Eye (tissue), 1 donor: Measurements from ENCODE around the gene DNAJC30.
A peak's percentile ranks its signal among the peaks of the same experiment; 100 is the strongest.

ENCODE experiments used
- DNase-seq: peaks from one replicate; pipeline ENCODE4 v3.0.0-alpha.2; 2015

DNAJC30 gene

GRCh38 chr7:73707045-73707631, 23.9 kb upstream of the DNAJC30 start:
- DNase-seq: peak; percentile 67

- peak; percentile 39 for DNase-seq
Measured at GRCh38 chr7:73706126-73707044, 23.1 kb upstream of the DNAJC30 start.

- no peak for DNase-seq
Measured at GRCh38 chr7:73705551-73705920, 22.3 kb upstream of the DNAJC30 start.

GRCh38 chr7:73704640-73705550, 21.6 kb upstream of the DNAJC30 start:
- DNase-seq: peak; percentile 69

- peak; percentile 92 for DNase-seq
Measured at GRCh38 chr7:73703757-73704639, 20.7 kb upstream of the DNAJC30 start.

GRCh38 chr7:73703225-73703624, 20.0 kb upstream of the DNAJC30 start:
- DNase-seq: no peak

GRCh38 chr7:73702665-73703064, 19.4 kb upstream of the DNAJC30 start:
- DNase-seq: no peak

GRCh38 chr7:73702226-73702625, 19.0 kb upstream of the DNAJC30 start:
- no peak for DNase-seq

- DNase-seq: peak; percentile 66
Measured at GRCh38 chr7:73701357-73701995, 18.2 kb upstream of the DNAJC30 start.

GRCh38 chr7:73700581-73701134, 17.4 kb upstream of the DNAJC30 start:
- DNase-seq: no peak

GRCh38 chr7:73700069-73700423, 16.8 kb upstream of the DNAJC30 start:
- peak; percentile 26 for DNase-seq

GRCh38 chr7:73699370-73700068, 16.3 kb upstream of the DNAJC30 start:
- no peak for DNase-seq

GRCh38 chr7:73698410-73698809, 15.2 kb upstream of the DNAJC30 start:
- DNase-seq: no peak

GRCh38 chr7:73696372-73696771, 13.1 kb upstream of the DNAJC30 start:
- DNase-seq: no peak

GRCh38 chr7:73690646-73691045, 7.4 kb upstream of the DNAJC30 start:
- DNase-seq: no peak

- DNase-seq: no peak
Measured at GRCh38 chr7:73688288-73688687, 5.0 kb upstream of the DNAJC30 start.

GRCh38 chr7:73685311-73685710, 2.1 kb upstream of the DNAJC30 start:
- no peak for DNase-seq

- DNase-seq: no peak
Measured at GRCh38 chr7:73683788-73684693, 788 bp upstream of the DNAJC30 start.

GRCh38 chr7:73682745-73683055, 553 bp downstream of the DNAJC30 start:
- DNase-seq: no peak

- DNase-seq: no peak
Measured at GRCh38 chr7:73681031-73681430, 2.2 kb downstream of the DNAJC30 start.
